NT2/D1 (cell line): ENCODE results near the gene KCNN3.

Experiments
- SUZ12 ChIP-seq: IDR thresholded peaks from 2 replicates; pipeline ENCODE4 v1.6.1; 2011; ENCODE audit not compliant: insufficient read length, insufficient read depth; ENCODE audit errors: extremely low read depth
- YY1 ChIP-seq: IDR thresholded peaks from 2 replicates; pipeline ENCODE4 v1.6.1; 2011; ENCODE audit not compliant: insufficient read length, insufficient read depth
- ZNF274 ChIP-seq: IDR thresholded peaks from 2 replicates; pipeline ENCODE4 v1.6.1; 2011; ENCODE audit warnings: mild to moderate bottlenecking, low read depth, low read length

DNA sequence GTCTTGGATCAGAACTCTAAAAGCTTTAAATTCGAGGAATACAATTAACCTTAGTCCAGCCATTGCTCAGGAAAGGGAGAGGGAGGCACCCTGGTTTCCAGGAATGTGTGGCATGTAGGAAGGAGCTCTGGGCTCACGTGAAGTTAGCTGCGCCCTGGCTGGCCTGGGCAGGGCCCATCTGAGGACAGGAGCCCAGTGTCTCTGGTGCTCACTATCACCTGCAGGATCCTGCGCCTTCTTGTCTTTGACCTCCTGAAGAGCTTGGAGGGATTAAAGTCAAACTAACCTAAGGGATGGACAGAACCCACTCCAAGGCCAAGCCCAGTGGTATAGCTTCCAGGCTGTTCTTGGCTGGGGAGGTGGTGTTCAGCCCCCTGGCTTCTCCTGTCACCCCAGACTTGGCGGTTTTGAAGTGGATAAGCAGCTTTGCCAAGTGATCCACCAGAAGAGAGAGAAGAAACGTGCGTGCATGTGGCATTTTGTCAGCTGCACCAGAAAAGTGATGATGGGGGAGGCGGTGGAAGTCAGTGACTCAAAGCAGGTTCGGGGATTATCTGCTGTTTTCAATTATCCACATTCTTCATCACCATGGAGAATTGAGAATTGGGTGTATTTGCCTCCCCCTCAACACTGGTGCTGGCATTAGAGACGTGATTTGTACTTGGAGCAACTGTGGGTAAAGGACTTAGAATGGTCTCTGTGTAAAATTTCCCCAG lies 11.9 kb upstream of the KCNN3 start:
- TF ChIP-seq SUZ12: no peak
- no peak for TF ChIP-seq YY1
- TF ChIP-seq ZNF274: no peak
